Measurements from ENCODE around the gene ATP2A1.

DNA sequence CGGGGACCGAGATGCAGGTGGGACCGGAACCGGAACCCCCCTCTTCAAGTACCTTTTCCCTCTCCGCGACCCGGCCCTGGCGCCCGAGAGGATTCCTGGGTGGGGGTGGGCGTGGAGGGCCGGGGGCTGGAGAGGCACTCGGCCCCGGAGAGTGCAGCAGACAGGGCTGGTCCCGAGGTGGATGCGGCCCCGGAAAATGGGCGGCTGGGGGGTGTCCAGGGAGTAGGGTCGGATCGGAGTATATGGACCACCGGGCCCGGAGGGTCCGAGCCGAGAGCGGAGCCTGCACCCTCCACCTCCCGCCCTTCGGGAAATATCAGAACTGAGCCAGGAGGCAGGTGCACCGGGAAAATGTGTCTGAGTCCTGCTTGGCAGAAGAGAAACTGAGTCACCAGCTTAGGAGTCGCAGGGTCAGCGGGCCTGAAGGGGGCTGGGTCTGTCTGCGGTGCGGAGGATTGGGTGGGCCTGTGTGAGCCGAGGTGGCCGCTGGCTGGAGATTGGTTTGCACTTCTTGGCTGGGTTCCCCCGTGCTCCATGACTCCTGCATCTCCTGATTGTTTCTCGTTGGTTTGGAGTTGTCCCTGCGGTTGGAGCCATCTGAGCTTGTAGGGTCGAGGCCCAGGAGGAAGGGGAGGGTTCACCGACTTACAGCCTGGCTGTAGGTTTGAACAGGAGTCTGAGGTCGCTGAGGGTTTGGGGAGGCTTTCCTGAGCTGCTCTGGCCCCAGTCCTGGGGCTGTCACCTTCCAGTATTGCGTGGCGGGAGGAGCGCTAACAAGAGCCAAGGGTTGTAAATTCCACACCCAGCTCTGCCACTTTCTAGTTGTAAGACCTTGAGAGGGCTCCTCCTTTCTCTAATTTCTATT is 14.1 kb upstream of the ATP2A1 start:
- TF ChIP-seq CTCF (IDR thresholded peaks at IDR 0.05; ENCODE audit: low read depth, low read length) = no peak
- no peak for TF ChIP-seq POLR2A (IDR thresholded peaks at IDR 0.05; ENCODE audit: extremely low read depth, insufficient read length)
